ENCODE measurements around the gene CTAG2.
"Not testable (repeated sequence)": the region's sequence is repeated elsewhere in the genome, so short reads cannot be mapped to it uniquely, and the experiment has no call there.

GRCh38 chrX:154620767-154621414, 32.5 kb downstream of the CTAG2 start:
- TF ChIP-seq CTCF, POLR2A (IDR thresholded peaks at IDR 0.05): not testable (repeated sequence)

Measured in heart left ventricle (tissue), 13 donors.